A673 (cell line): ENCODE measurements around the gene SCIMP. TPM values are rescaled to one million over a fixed set of nuclear protein-coding genes. Genes with fewer than 3 reads are reported as not detected.

Source experiments
- BruUV-seq: library from RNA; stranded (reverse); fragments of 400-500 nt; replicated peaks from 2 replicates; lab custom pipeline; 2021; lab: Mats Ljungman, UMichigan
- CTCF ChIA-PET: fragments of 300-600 bp; sonication (Branson Sonifier 250); formaldehyde crosslinking; loops from one replicate; lab custom pipeline; 2022; ENCODE audit warnings: antibody characterized with exemption; lab: Charles Lee
- POLR2A ChIA-PET: fragments of 300-600 bp; sonication (Branson Sonifier 250); formaldehyde crosslinking; loops from one replicate; lab custom pipeline; 2022; ENCODE audit warnings: antibody characterized with exemption; ENCODE audit not compliant: low non-redundant PET; lab: Charles Lee
- DNase-seq: peaks from one replicate; pipeline ENCODE4 v3.0.0-alpha.2; 2015; ENCODE audit warnings: low spot score
- H3K27ac ChIP-seq: fragments of 200-600 bp; sonication (generic); 2 replicates; pipeline ENCODE4 v1.5.1; 2016; ENCODE audit warnings: mixed run types, low read depth, mild to moderate bottlenecking, mixed read lengths, antibody characterized with exemption, low read length; ENCODE audit not compliant: poor library complexity, severe bottlenecking
- H3K27me3 ChIP-seq: fragments of 200-600 bp; sonication (generic); replicated peaks from 2 replicates; pipeline ENCODE4 v1.6.1; 2017; ENCODE audit warnings: mixed run types, low read depth, mild to moderate bottlenecking, mixed read lengths, antibody characterized with exemption, low read length; ENCODE audit not compliant: insufficient read depth, poor library complexity
- H3K36me3 ChIP-seq: fragments of 200-600 bp; sonication (generic); 2 replicates; pipeline ENCODE4 v1.6.1; 2016; ENCODE audit warnings: mixed run types, mild to moderate bottlenecking, mixed read lengths, antibody characterized with exemption, low read length; ENCODE audit not compliant: insufficient read depth, poor library complexity, severe bottlenecking
- H3K4me1 ChIP-seq: fragments of 200-600 bp; sonication (generic); 2 replicates; pipeline ENCODE4 v1.6.1; 2017; ENCODE audit warnings: mixed run types, mild to moderate bottlenecking, mixed read lengths, antibody characterized with exemption, low read length; ENCODE audit not compliant: insufficient read depth, poor library complexity, severe bottlenecking
- H3K4me3 ChIP-seq: fragments of 200-600 bp; sonication (generic); 2 replicates; pipeline ENCODE4 v1.5.1; 2016; ENCODE audit warnings: low read depth, mixed run types, mild to moderate bottlenecking, mixed read lengths, low read length; ENCODE audit not compliant: poor library complexity, severe bottlenecking
- H3K9me3 ChIP-seq: fragments of 200-600 bp; sonication (generic); 2 replicates; pipeline ENCODE4 v1.6.1; 2016; ENCODE audit warnings: mixed run types, low read depth, mild to moderate bottlenecking, mixed read lengths, antibody characterized with exemption, low read length; ENCODE audit not compliant: poor library complexity, severe bottlenecking
- EZH2 ChIP-seq: fragments of 200-600 bp; sonication (generic); IDR thresholded peaks from 2 replicates; pipeline ENCODE4 v1.6.1; 2017; ENCODE audit warnings: borderline replicate concordance, low read depth, mild to moderate bottlenecking, mixed read lengths, antibody characterized with exemption, low read length; ENCODE audit not compliant: poor library complexity, severe bottlenecking
- intact Hi-C: fragments of 100-400 bp; cut with micrococcal nuclease; formaldehyde crosslinking; loops from one replicate; pipeline ENCODE4 v1.10.0; 2022; ENCODE audit not compliant: unreplicated experiment
- total RNA-seq: library from RNA; stranded (reverse); gene quantifications from 2 replicates; pipeline ENCODE4 v1.2.3, GENCODE V29; 2021
- TF ChIP-seq, protein P1 (sequence below): fragments of 300-800, 200-600 bp; sonication (generic); conservative IDR thresholded peaks from 2 replicates; pipeline ENCODE4 v1.5.1; 2017; ENCODE audit warnings: low read depth, mild to moderate bottlenecking, antibody characterized with exemption, low read length, moderate library complexity, mixed read lengths

The SCIMP gene
- total RNA-seq, 1 experiment from 2014 or later: not detected

- Histone ChIP-seq H3K27me3 (no peaks in the 10 kb centered on the region), H3K36me3 (peaks cover 34% of the 10 kb centered on the region), H3K4me1 (peaks cover 5% of the 10 kb centered on the region), H3K4me3 (peak within 1 kb of the TSS; percentile 74), H3K9me3 (peaks cover 41% of the 10 kb centered on the region), H3K27ac (peak within 1 kb of the TSS; percentile 84)
- ChIA-PET POLR2A (interaction anchor here (0.5 kb wide), 1 partner anchor 114 kb away, joined by 7 read pairs; no protein-coding TSS in a partner anchor), CTCF (interaction anchor here (0.5 kb wide), 1 partner anchor 53 kb away, joined by 5 read pairs; no protein-coding TSS in a partner anchor)
- no TSS peak for BruUV-seq
- intact Hi-C loops: no loop called here
- peak; percentile 98 for DNase-seq
- TF ChIP-seq EZH2: no peak
- TF ChIP-seq, protein P1, sequence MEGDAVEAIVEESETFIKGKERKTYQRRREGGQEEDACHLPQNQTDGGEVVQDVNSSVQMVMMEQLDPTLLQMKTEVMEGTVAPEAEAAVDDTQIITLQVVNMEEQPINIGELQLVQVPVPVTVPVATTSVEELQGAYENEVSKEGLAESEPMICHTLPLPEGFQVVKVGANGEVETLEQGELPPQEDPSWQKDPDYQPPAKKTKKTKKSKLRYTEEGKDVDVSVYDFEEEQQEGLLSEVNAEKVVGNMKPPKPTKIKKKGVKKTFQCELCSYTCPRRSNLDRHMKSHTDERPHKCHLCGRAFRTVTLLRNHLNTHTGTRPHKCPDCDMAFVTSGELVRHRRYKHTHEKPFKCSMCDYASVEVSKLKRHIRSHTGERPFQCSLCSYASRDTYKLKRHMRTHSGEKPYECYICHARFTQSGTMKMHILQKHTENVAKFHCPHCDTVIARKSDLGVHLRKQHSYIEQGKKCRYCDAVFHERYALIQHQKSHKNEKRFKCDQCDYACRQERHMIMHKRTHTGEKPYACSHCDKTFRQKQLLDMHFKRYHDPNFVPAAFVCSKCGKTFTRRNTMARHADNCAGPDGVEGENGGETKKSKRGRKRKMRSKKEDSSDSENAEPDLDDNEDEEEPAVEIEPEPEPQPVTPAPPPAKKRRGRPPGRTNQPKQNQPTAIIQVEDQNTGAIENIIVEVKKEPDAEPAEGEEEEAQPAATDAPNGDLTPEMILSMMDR: peak; percentile 96
These were observed 42.9 kb downstream of the SCIMP start, which contains the start of gene ZNF594 for GRCh38 chr17:5191541-5192417. Gene ZNF594, minus strand, starts transcription at chr17:5191868. Its CDS starts 7,612 bp downstream, at chr17:5184256.

DNA sequence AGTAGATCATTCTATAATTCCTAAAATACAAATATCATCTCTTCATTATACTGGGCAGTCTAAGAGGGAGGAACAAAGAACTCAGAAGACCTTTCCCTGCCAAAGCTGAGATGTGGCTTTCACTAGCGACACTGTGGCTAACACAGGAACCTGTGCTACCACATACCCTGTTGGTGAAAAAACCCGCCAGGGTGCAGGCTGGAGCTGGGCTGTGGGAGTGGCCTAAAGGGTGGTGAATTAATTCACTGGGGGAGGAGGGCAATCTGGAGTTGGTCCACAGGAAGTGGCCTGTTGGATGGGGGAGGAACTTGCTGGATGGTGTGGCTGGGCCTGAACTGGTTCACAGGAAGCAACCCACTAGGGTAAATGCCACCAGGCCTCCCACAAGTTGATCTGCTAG lies 50.4 kb downstream of the SCIMP start:
- CTCF ChIA-PET: no interaction called here
- intact Hi-C loops: no loop called here
- DNase-seq: no peak
- Histone ChIP-seq H3K27me3 (no peaks in the 10 kb centered on the region), H3K27ac (no peak overlapping the region), H3K4me3 (no peak overlapping the region), H3K36me3 (peaks cover 40% of the 10 kb centered on the region), H3K4me1 (no peaks in the 10 kb centered on the region), H3K9me3 (peaks cover 95% of the 10 kb centered on the region)
- BruUV-seq: no TSS peak
- POLR2A ChIA-PET: no interaction called here
- TF ChIP-seq, protein P1: no peak
- TF ChIP-seq EZH2: no peak

DNA sequence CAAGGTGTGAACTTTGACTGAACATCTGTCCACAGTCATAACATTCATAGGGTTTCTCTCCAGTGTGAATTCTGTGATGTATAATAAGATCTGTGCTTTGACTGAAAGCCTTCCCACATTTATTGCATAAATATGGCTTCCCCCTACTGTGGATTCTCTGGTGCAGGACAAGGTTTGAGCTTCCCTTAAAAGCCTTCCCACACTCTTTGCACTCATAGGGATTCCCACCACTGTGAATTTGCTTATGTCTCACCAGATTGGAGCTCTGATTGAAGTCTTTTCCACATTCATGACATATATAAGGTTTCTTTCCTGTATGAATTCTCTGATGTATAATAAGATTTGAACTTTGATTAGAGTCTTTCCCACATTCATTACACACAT lies 51.3 kb downstream of the SCIMP start:
- intact Hi-C loops: no loop called here

More for the DNA sequence above, 51.3 kb downstream of the SCIMP start:
- ChIA-PET POLR2A (no interaction called here), CTCF (no interaction called here)
- no peak overlapping the region for H3K4me3 ChIP-seq
- H3K9me3 ChIP-seq: peaks cover 98% of the 10 kb centered on the region
- no peaks in the 10 kb centered on the region for H3K27me3 ChIP-seq
- H3K27ac ChIP-seq: no peak overlapping the region
- no TSS peak for BruUV-seq
- TF ChIP-seq EZH2: no peak
- TF ChIP-seq, protein P1: no peak
- H3K4me1 ChIP-seq: no peaks in the 10 kb centered on the region
- DNase-seq: no peak
- peaks cover 36% of the 10 kb centered on the region for H3K36me3 ChIP-seq
